Activated CD4-positive, alpha-beta T cell treated with anti-CD3 and anti-CD28 coated beads for 36 hours (primary cell): ENCODE results near the gene PAK3. TPM values are rescaled to one million over a fixed set of nuclear protein-coding genes. Genes with fewer than 3 reads are reported as not detected.

ENCODE experiments used
- ATAC-seq: fragments of 200-7000 bp; cut with Tn5 transposase; one replicate; pipeline ENCODE4 v1.10.0; 2021; ENCODE audit warnings: mild to moderate bottlenecking, moderate library complexity
- CTCF ChIA-PET: fragments of 350-600 bp; sonication (Branson Sonifier 250); formaldehyde crosslinking; loops from one replicate; lab custom pipeline; 2021; ENCODE audit warnings: antibody characterized with exemption; lab: Charles Lee
- POLR2A ChIA-PET: fragments of 350-600 bp; sonication (Branson Sonifier 250); formaldehyde crosslinking; loops from one replicate; lab custom pipeline; 2021; ENCODE audit warnings: antibody characterized with exemption, inconsistent platforms; lab: Charles Lee
- DNase-seq: peaks from one replicate; pipeline ENCODE4 v3.0.0-alpha.2; 2020
- H3K27ac Mint-ChIP-seq: one replicate; pipeline ENCODE4 v1.8.0; 2021; ENCODE audit warnings: mixed read lengths
- H3K27me3 Mint-ChIP-seq: one replicate; pipeline ENCODE4 v1.8.0; 2021; ENCODE audit warnings: mixed read lengths
- H3K36me3 Mint-ChIP-seq: one replicate; pipeline ENCODE4 v1.8.0; 2021; ENCODE audit warnings: low read depth, mixed read lengths
- H3K4me1 Mint-ChIP-seq: one replicate; pipeline ENCODE4 v1.8.0; 2021; ENCODE audit warnings: mixed read lengths
- H3K4me3 Mint-ChIP-seq: one replicate; pipeline ENCODE4 v1.8.0; 2021; ENCODE audit warnings: mild to moderate bottlenecking, moderate library complexity, mixed read lengths
- H3K9me3 Mint-ChIP-seq: one replicate; pipeline ENCODE4 v1.8.0; 2021; ENCODE audit warnings: low read depth, mixed read lengths
- intact Hi-C, 2 experiments: fragments of 100-400 bp; cut with DNase I in 1 of 2; cut with micrococcal nuclease in 1 of 2; formaldehyde crosslinking; loops; one replicate each; pipeline versions ENCODE4 v1.14.2 to v1.15.1; 2022 to 2024; cut with DNase I, micrococcal nuclease
- total RNA-seq, 2 experiments: library from RNA; stranded (reverse); gene quantifications; one replicate each; pipeline ENCODE4 v1.2.3, GENCODE V29; 2021

PAK3 gene
- total RNA-seq, result under 1 TPM; 0.26 to 0.37 TPM

GRCh38 chrX:111095974-111096895 is at the start of gene PAK3:
Gene PAK3, plus strand, starts transcription at chrX:111096191. Its CDS starts 26,913 bp downstream, at chrX:111123104.
- CTCF ChIA-PET, result no interaction called here
- ATAC-seq, result peak; percentile 64
- DNase-seq, result peak; percentile 40
- no peak within 1 kb of the TSS for H3K27ac Mint-ChIP-seq
- no peaks in the 10 kb centered on the region for H3K36me3 Mint-ChIP-seq
- H3K4me3 Mint-ChIP-seq, result peak within 1 kb of the TSS; percentile 69
- H3K9me3 Mint-ChIP-seq, result no peaks in the 10 kb centered on the region
- H3K27me3 Mint-ChIP-seq, result peaks cover 9% of the 10 kb centered on the region
- intact Hi-C loops, result loop anchor here in 1 of 2 experiments (5.0 to 10.0 kb wide), 2 partner anchors 241 to 351 kb away; no protein-coding TSS in a partner anchor
- peaks cover 15% of the 10 kb centered on the region for H3K4me1 Mint-ChIP-seq
- POLR2A ChIA-PET, result no interaction called here

GRCh38 chrX:111047575-111047974 is 48.4 kb upstream of the PAK3 start:
- no peak overlapping the region for H3K4me3 Mint-ChIP-seq
- H3K27me3 Mint-ChIP-seq, result peaks cover 3% of the 10 kb centered on the region
- H3K4me1 Mint-ChIP-seq, result peaks cover 2% of the 10 kb centered on the region
- H3K9me3 Mint-ChIP-seq, result no peaks in the 10 kb centered on the region
- H3K27ac Mint-ChIP-seq, result no peak overlapping the region
- no peak for DNase-seq
- ATAC-seq, result no peak
- intact Hi-C loops, result no loop called here
- H3K36me3 Mint-ChIP-seq, result no peaks in the 10 kb centered on the region
- POLR2A ChIA-PET, result no interaction called here
- CTCF ChIA-PET, result no interaction called here

GRCh38 chrX:111052478-111052877 is 43.5 kb upstream of the PAK3 start:
- H3K27me3 Mint-ChIP-seq, result peaks cover 3% of the 10 kb centered on the region
- POLR2A ChIA-PET, result no interaction called here
- intact Hi-C loops, result no loop called here
- no peak overlapping the region for H3K27ac Mint-ChIP-seq
- H3K4me3 Mint-ChIP-seq, result no peak overlapping the region
- H3K4me1 Mint-ChIP-seq, result peaks cover 2% of the 10 kb centered on the region
- H3K36me3 Mint-ChIP-seq, result no peaks in the 10 kb centered on the region
- ATAC-seq (peak; percentile 69), DNase-seq (peak; percentile 5)
- CTCF ChIA-PET, result no interaction called here
- H3K9me3 Mint-ChIP-seq, result no peaks in the 10 kb centered on the region

DNA sequence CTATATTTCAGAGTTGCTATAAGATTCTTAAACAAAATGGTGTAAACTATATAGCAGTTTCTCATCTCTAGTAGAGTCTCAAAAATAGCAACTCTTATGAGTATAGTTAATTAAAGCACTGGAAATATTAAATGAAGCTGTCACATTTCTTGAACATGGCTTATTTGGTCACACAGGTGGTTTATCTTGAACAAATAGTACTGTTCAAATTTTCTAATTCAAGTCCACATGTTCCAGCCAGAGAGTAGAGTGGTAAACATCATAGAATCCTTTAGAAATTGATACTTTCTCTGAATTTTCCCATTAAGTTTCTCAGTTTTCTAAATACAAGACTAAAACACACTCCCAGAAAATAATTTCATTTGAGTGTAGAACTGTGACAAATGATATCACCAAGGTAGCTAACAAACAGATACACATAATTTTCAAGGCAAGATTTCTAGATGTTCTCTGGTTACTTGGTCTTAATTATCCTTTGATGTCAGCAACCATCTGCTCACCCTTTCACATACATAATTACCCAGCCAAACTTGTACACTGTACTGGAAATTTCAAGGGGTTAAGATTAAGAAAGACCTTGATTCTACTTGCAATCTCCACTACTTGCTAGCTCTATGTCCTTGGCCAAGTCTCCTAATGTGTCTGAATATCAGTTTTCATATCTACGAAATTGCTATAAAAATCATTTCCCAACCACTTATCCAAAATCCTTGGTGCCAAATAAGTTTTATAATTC is 24.3 kb upstream of the PAK3 start:
- no peak for ATAC-seq
- no peak for DNase-seq
- Mint-ChIP-seq H3K36me3 (no peaks in the 10 kb centered on the region), H3K27ac (no peak overlapping the region), H3K4me3 (no peak overlapping the region), H3K4me1 (no peaks in the 10 kb centered on the region), H3K27me3 (peaks cover 4% of the 10 kb centered on the region), H3K9me3 (no peaks in the 10 kb centered on the region)
- ChIA-PET POLR2A (no interaction called here), CTCF (interaction anchor here (0.7 kb wide), 1 partner anchor 794 kb away, joined by 3 read pairs; no protein-coding TSS in a partner anchor)
- intact Hi-C loops, result no loop called here

DNA sequence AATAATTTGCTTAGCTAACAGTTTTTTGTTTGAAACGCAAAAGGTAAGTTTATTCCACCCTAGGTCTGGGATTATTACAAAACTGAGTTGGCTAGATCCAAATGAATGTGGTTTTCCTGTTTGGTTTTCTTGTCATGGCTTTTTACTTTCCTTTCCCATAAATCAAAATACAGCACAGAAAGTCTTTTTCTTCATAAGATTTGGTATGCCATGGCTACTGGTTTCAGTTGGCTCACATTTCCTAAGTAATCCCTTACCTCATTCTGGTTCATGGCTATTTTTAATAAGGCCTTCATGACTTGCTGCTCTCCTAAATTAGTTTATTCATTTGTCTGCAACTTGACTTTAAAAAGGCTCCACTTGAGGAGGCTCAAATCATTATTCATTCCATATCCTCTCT is 12.9 kb upstream of the PAK3 start:
- H3K4me3 Mint-ChIP-seq, result no peak overlapping the region
- intact Hi-C loops, result no loop called here
- no peaks in the 10 kb centered on the region for H3K4me1 Mint-ChIP-seq
- ATAC-seq (no peak), DNase-seq (no peak)
- POLR2A ChIA-PET, result no interaction called here
- no peaks in the 10 kb centered on the region for H3K9me3 Mint-ChIP-seq
- peaks cover 4% of the 10 kb centered on the region for H3K27me3 Mint-ChIP-seq
- H3K27ac Mint-ChIP-seq, result no peak overlapping the region
- no peaks in the 10 kb centered on the region for H3K36me3 Mint-ChIP-seq
- CTCF ChIA-PET, result no interaction called here

- Mint-ChIP-seq H3K36me3 (no peaks in the 10 kb centered on the region), H3K27ac (no peak overlapping the region), H3K4me3 (no peak overlapping the region), H3K9me3 (no peaks in the 10 kb centered on the region), H3K27me3 (peaks cover 9% of the 10 kb centered on the region), H3K4me1 (no peaks in the 10 kb centered on the region)
- no peak for DNase-seq
- ChIA-PET CTCF (interaction anchor here (0.7 kb wide), 1 partner anchor 280 kb away, joined by 3 read pairs; no protein-coding TSS in a partner anchor), POLR2A (no interaction called here)
- intact Hi-C loops, result no loop called here
- no peak for ATAC-seq
Measured at GRCh38 chrX:111086591-111087006, 9.4 kb upstream of the PAK3 start.

DNA sequence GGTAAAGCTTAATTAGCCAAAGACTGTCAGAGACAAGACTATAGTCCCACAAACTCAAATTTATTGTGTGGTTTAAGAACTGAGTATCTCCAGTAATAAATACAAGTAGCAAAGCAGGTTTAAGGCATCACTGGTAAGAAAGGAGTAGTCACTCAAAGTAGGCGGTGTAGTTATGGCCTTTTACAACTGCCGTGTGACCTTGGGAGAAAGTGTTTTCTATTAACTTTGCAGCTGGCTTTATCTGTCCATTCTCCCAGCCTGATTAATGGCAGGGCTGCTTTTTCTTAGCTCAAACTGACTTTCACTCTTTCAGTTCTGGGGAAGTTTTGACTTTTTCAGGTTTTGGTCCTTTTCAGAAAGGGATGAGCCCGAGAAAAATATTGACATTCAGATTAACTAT is 7.4 kb upstream of the PAK3 start:
- Mint-ChIP-seq H3K36me3 (no peaks in the 10 kb centered on the region), H3K4me1 (no peaks in the 10 kb centered on the region), H3K27me3 (peaks cover 11% of the 10 kb centered on the region), H3K4me3 (no peak overlapping the region), H3K9me3 (no peaks in the 10 kb centered on the region), H3K27ac (no peak overlapping the region)
- intact Hi-C loops, result no loop called here
- ChIA-PET POLR2A (no interaction called here), CTCF (no interaction called here)
- DNase-seq, result no peak
- no peak for ATAC-seq

- no peak overlapping the region for H3K27ac Mint-ChIP-seq
- CTCF ChIA-PET, result no interaction called here
- POLR2A ChIA-PET, result no interaction called here
- no peaks in the 10 kb centered on the region for H3K9me3 Mint-ChIP-seq
- H3K36me3 Mint-ChIP-seq, result no peaks in the 10 kb centered on the region
- H3K4me3 Mint-ChIP-seq, result no peak overlapping the region
- H3K4me1 Mint-ChIP-seq, result peaks cover under 1% of the 10 kb centered on the region
- intact Hi-C loops, result loop anchor here in 1 of 2 experiments (10.0 kb wide), 1 partner anchor 236 kb away; no protein-coding TSS in a partner anchor
- peaks cover 13% of the 10 kb centered on the region for H3K27me3 Mint-ChIP-seq
- ATAC-seq (no peak), DNase-seq (no peak)
Measured at GRCh38 chrX:111090458-111090857, 5.5 kb upstream of the PAK3 start.

- Mint-ChIP-seq H3K4me3 (no peak overlapping the region), H3K9me3 (no peaks in the 10 kb centered on the region), H3K4me1 (peaks cover 15% of the 10 kb centered on the region), H3K36me3 (no peaks in the 10 kb centered on the region), H3K27me3 (peaks cover 7% of the 10 kb centered on the region), H3K27ac (no peak overlapping the region)
- ATAC-seq (peak; percentile 74), DNase-seq (peak; percentile 79)
- ChIA-PET CTCF (interaction anchor here (0.6 to 2.3 kb wide), 12 partner anchors 10 to 586 kb away, joined by 3 to 7 read pairs (median 3); no protein-coding TSS in a partner anchor), POLR2A (no interaction called here)
- intact Hi-C loops, result loop anchor here (1.0 to 10.0 kb wide), 5 partner anchors 107 to 348 kb away; no protein-coding TSS in a partner anchor
Measured at GRCh38 chrX:111098874-111099273, 2.9 kb downstream of the PAK3 start.

- Mint-ChIP-seq H3K9me3 (no peaks in the 10 kb centered on the region), H3K36me3 (no peaks in the 10 kb centered on the region), H3K27me3 (peaks cover 5% of the 10 kb centered on the region), H3K4me1 (peaks cover 15% of the 10 kb centered on the region), H3K27ac (no peak overlapping the region), H3K4me3 (no peak overlapping the region)
- ChIA-PET CTCF (interaction anchor here (0.6 to 1.8 kb wide), 7 partner anchors 15 to 345 kb away, joined by 3 to 4 read pairs (median 4); no protein-coding TSS in a partner anchor), POLR2A (no interaction called here)
- ATAC-seq (peak; percentile 61), DNase-seq (peak; percentile 25)
- intact Hi-C loops, result loop anchor here (1.0 to 5.0 kb wide), 3 partner anchors 108 to 648 kb away; no protein-coding TSS in a partner anchor
Measured at GRCh38 chrX:111100191-111100590, 4.2 kb downstream of the PAK3 start.

GRCh38 chrX:111101580-111101979 is 5.6 kb downstream of the PAK3 start:
- ChIA-PET CTCF (interaction anchor here (1.4 kb wide), 1 partner anchor 15 kb away, joined by 4 read pairs; no protein-coding TSS in a partner anchor), POLR2A (no interaction called here)
- H3K9me3 Mint-ChIP-seq, result no peaks in the 10 kb centered on the region
- H3K27me3 Mint-ChIP-seq, result no peaks in the 10 kb centered on the region
- no peak for ATAC-seq
- H3K4me3 Mint-ChIP-seq, result no peak overlapping the region
- no peak overlapping the region for H3K27ac Mint-ChIP-seq
- H3K4me1 Mint-ChIP-seq, result peaks cover 10% of the 10 kb centered on the region
- no peak for DNase-seq
- no peaks in the 10 kb centered on the region for H3K36me3 Mint-ChIP-seq
- intact Hi-C loops, result loop anchor here (5.0 kb wide), 2 partner anchors 109 to 649 kb away; no protein-coding TSS in a partner anchor
